ENCODE results near the gene GAS7. TPM values are rescaled to one million over a fixed set of nuclear protein-coding genes. Genes with fewer than 3 reads are reported as not detected.

GAS7 gene
- total and polyA plus RNA-seq, 4 donors: 1.2 to 136 (median 32.3) TPM

DNA sequence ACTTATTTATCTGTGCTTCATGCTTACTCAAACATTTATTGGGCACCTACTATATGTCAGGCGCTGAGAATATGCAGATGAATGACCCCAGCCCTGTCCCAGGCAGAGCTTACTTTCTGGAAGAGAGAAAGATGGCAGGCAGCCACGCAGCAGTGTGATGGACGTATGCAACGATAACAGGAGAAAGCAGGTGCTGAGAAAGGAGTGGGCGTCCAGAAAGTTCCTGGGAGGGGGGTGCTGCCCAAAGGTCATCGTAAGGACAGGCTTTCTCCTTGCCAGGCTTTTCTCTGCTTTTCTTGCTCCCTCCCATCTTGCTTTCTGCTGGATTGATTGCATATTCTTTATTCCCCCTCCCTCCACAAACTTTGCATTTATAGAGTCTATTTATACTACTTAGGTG, 124.5 kb downstream of the GAS7 start:
- no peak for ATAC-seq (ENCODE audit: low FRiP score)
- intact Hi-C loops (cut with DNase I): no loop called here

DNA sequence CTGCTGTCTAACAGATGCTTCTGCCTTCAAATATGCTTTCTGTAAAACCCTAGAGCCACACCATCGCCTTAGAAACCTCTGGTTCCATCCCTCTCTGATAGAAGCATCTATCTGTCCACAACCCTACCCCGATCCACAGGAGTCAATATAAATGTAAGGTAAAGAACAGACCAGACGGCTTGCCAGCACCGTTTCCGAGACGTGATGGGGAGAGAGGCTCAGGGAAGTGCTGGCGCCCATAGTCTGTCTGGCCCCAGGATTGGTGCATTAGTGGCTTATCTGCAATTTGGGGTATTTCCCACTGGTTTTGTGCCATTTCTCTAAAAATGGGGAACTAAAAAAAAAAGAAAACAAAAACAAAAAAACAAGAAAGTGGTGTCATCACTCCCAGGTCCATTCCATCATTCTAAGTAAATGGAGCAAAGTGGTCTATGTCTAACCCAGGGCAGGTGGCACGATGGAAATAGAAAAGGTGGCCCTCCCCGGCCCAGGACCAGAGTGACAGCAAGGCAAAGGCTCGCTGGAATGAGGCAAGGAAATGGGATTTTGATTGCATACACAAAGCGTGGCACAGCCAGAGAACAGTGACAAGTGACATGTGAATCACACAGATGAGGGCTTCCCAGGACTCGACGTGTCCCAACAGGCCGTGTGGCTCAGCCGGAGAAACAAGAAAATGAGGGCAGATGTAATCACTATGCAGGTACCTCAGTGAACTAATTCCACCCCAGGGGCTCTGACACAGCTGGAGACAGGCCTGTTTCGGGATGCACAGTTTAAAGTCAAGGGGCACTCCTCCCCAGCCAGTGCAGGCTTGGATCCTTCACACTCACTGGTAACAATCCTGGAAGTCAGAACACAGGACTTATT, 125.6 kb downstream of the GAS7 start:
- H3K36me3 ChIP-seq (ENCODE audit: control insufficient read depth in 1 of 2, insufficient read depth in 2 of 2, low read length in 1 of 2): no peaks in the 10 kb centered on the region
- H3K27me3 ChIP-seq (ENCODE audit: control insufficient read depth in 1 of 2, insufficient read depth in 2 of 2, low read length in 1 of 2): no peaks in the 10 kb centered on the region
- no peak overlapping the region for H3K4me3 ChIP-seq (ENCODE audit: low read length in 2 of 2)
- intact Hi-C loops (cut with DNase I): no loop called here
- no peak overlapping the region for H3K27ac ChIP-seq (ENCODE audit: low read depth in 1 of 2, low read length in 2 of 2)
- H3K9me3 ChIP-seq (ENCODE audit: control insufficient read depth, low read length): peaks cover 2% of the 10 kb centered on the region
- no peaks in the 10 kb centered on the region for H3K4me1 ChIP-seq (ENCODE audit: control insufficient read depth in 1 of 2, insufficient read depth in 2 of 2, low read length in 2 of 2)
- WGBS, 2 donors: 74 to 86% methylated on average over 16 of the region's 16 CpGs
- ATAC-seq (ENCODE audit: low FRiP score): no peak
- peak in 1 of 2 donors; percentile 65 for DNase-seq

More for the DNA sequence above, 124.5 kb downstream of the GAS7 start:
- H3K9me3 ChIP-seq (ENCODE audit: control insufficient read depth, low read length): peaks cover 2% of the 10 kb centered on the region
- no peak overlapping the region for H3K4me3 ChIP-seq (ENCODE audit: low read length in 2 of 2)
- DNase-seq: peak in 1 of 2 donors; percentile 59
- no peaks in the 10 kb centered on the region for H3K27me3 ChIP-seq (ENCODE audit: control insufficient read depth in 1 of 2, insufficient read depth in 2 of 2, low read length in 1 of 2)
- H3K27ac ChIP-seq (ENCODE audit: low read depth in 1 of 2, low read length in 2 of 2): no peak overlapping the region
- no peaks in the 10 kb centered on the region for H3K36me3 ChIP-seq (ENCODE audit: control insufficient read depth in 1 of 2, insufficient read depth in 2 of 2, low read length in 1 of 2)
- WGBS, 2 donors: 40 to 42% methylated on average over 6 of the region's 6 CpGs
- no peaks in the 10 kb centered on the region for H3K4me1 ChIP-seq (ENCODE audit: control insufficient read depth in 1 of 2, insufficient read depth in 2 of 2, low read length in 2 of 2)

GRCh38 chr17:10072086-10072485, 126.3 kb downstream of the GAS7 start:
- H3K4me3 ChIP-seq (ENCODE audit: low read length in 2 of 2): no peak overlapping the region
- H3K27ac ChIP-seq (ENCODE audit: low read depth in 1 of 2, low read length in 2 of 2): no peak overlapping the region
- DNase-seq: peak in 1 of 2 donors; percentile 5
- WGBS, 2 donors: 98 to 99% methylated on average over 4 of the region's 4 CpGs
- intact Hi-C loops (cut with DNase I): no loop called here
- H3K27me3 ChIP-seq (ENCODE audit: control insufficient read depth in 1 of 2, insufficient read depth in 2 of 2, low read length in 1 of 2): no peaks in the 10 kb centered on the region
- no peaks in the 10 kb centered on the region for H3K9me3 ChIP-seq (ENCODE audit: control insufficient read depth, low read length)
- no peak for ATAC-seq (ENCODE audit: low FRiP score)
- H3K4me1 ChIP-seq (ENCODE audit: control insufficient read depth in 1 of 2, insufficient read depth in 2 of 2, low read length in 2 of 2): no peaks in the 10 kb centered on the region
- H3K36me3 ChIP-seq (ENCODE audit: control insufficient read depth in 1 of 2, insufficient read depth in 2 of 2, low read length in 1 of 2): no peaks in the 10 kb centered on the region

DNA sequence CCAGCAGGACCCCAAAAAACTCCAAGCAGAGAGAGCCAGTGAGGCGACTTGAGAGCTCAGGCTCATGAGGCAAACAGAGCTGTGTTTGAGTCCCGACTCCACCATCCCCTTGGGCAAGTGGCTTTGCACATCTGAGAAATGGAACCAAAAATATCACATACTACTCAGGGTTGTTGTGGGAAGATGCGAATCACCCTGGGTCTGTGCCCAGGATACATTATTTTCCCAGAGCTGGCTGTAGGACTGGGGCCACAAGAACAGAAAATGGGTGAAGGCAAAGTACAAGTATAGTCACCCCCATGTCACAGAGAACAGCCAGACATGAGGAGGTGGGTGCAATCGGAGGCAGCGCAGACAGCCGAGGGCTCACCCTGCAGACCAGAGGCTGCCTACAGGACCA, 127.3 kb downstream of the GAS7 start:
- WGBS, 2 donors: 77 to 80% methylated on average over 6 of the region's 6 CpGs
- Histone ChIP-seq H3K36me3 (ENCODE audit: control insufficient read depth in 1 of 2, insufficient read depth in 2 of 2, low read length in 1 of 2) (no peaks in the 10 kb centered on the region), H3K9me3 (ENCODE audit: control insufficient read depth, low read length) (no peaks in the 10 kb centered on the region), H3K4me1 (ENCODE audit: control insufficient read depth in 1 of 2, insufficient read depth in 2 of 2, low read length in 2 of 2) (no peaks in the 10 kb centered on the region), H3K4me3 (ENCODE audit: low read length in 2 of 2) (no peak overlapping the region), H3K27me3 (ENCODE audit: control insufficient read depth in 1 of 2, insufficient read depth in 2 of 2, low read length in 1 of 2) (no peaks in the 10 kb centered on the region), H3K27ac (ENCODE audit: low read depth in 1 of 2, low read length in 2 of 2) (no peak overlapping the region)
- intact Hi-C loops (cut with DNase I): no loop called here
- no peak for ATAC-seq (ENCODE audit: low FRiP score)
- peak in 1 of 2 donors; percentile 32 for DNase-seq

DNA sequence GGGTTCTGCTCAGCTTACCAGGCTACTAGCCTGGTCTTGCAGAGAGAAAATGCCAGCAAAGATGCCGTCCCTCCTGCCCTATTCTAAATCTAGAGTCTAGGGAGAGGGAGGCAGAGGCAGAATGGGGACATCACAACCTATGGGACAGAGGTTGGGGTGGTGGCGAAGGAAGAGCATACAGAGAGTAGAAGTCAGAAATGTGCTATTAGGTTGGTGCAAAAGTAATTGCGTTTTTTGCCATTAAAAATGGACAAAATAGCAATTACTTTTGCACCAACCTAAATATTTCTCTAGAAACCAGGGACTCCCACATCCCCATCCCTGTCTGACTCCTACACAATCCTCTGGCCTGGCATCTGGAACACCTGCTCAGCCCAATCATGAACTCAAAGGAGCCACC, 127.7 kb downstream of the GAS7 start:
- WGBS, 2 donors: 92% methylated on average over 3 of the region's 3 CpGs
- intact Hi-C loops (cut with DNase I): no loop called here

DNA sequence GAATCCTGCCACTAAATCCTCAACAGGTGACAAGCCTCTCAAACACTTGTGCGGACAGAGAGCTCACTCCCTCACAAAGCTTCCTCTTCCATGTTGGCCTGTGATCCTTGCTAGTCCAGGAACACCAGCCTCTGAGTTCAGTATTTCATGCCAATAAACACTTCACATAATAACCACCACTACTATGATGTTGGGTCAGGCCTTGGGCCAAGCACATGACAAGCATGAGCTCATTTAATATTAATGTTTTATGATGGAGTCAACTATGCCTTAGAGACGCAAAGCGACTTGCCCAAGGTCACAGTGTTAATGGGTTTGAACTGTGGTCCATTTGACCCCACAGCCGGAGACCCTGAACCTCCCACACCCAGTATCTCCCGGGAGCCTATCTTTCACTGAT, 129.1 kb downstream of the GAS7 start:
- intact Hi-C loops (cut with DNase I): no loop called here
- Histone ChIP-seq H3K4me1 (ENCODE audit: control insufficient read depth in 1 of 2, insufficient read depth in 2 of 2, low read length in 2 of 2) (no peaks in the 10 kb centered on the region), H3K9me3 (ENCODE audit: control insufficient read depth, low read length) (no peaks in the 10 kb centered on the region), H3K36me3 (ENCODE audit: control insufficient read depth in 1 of 2, insufficient read depth in 2 of 2, low read length in 1 of 2) (no peaks in the 10 kb centered on the region), H3K4me3 (ENCODE audit: low read length in 2 of 2) (no peak overlapping the region), H3K27me3 (ENCODE audit: control insufficient read depth in 1 of 2, insufficient read depth in 2 of 2, low read length in 1 of 2) (no peaks in the 10 kb centered on the region), H3K27ac (ENCODE audit: low read depth in 1 of 2, low read length in 2 of 2) (no peak overlapping the region)
- DNase-seq (peak; percentile 64), ATAC-seq (ENCODE audit: low FRiP score) (peak; percentile 74)
- WGBS, 2 donors: 36 to 42% methylated on average over 5 of the region's 5 CpGs

More for the DNA sequence above, 127.7 kb downstream of the GAS7 start:
- Histone ChIP-seq H3K27me3 (ENCODE audit: control insufficient read depth in 1 of 2, insufficient read depth in 2 of 2, low read length in 1 of 2) (no peaks in the 10 kb centered on the region), H3K4me1 (ENCODE audit: control insufficient read depth in 1 of 2, insufficient read depth in 2 of 2, low read length in 2 of 2) (no peaks in the 10 kb centered on the region), H3K4me3 (ENCODE audit: low read length in 2 of 2) (no peak overlapping the region), H3K9me3 (ENCODE audit: control insufficient read depth, low read length) (no peaks in the 10 kb centered on the region), H3K36me3 (ENCODE audit: control insufficient read depth in 1 of 2, insufficient read depth in 2 of 2, low read length in 1 of 2) (no peaks in the 10 kb centered on the region), H3K27ac (ENCODE audit: low read depth in 1 of 2, low read length in 2 of 2) (no peak overlapping the region)
- DNase-seq: no peak
- no peak for ATAC-seq (ENCODE audit: low FRiP score)

- H3K9me3 ChIP-seq (ENCODE audit: control insufficient read depth, low read length): no peaks in the 10 kb centered on the region
- H3K4me3 ChIP-seq (ENCODE audit: low read length in 2 of 2): no peak overlapping the region
- H3K36me3 ChIP-seq (ENCODE audit: control insufficient read depth in 1 of 2, insufficient read depth in 2 of 2, low read length in 1 of 2): no peaks in the 10 kb centered on the region
- 92 to 95% methylated on average over 8 of the region's 8 CpGs for WGBS, 2 donors
- no peaks in the 10 kb centered on the region for H3K4me1 ChIP-seq (ENCODE audit: control insufficient read depth in 1 of 2, insufficient read depth in 2 of 2, low read length in 2 of 2)
- no peak overlapping the region for H3K27ac ChIP-seq (ENCODE audit: low read depth in 1 of 2, low read length in 2 of 2)
- ATAC-seq (ENCODE audit: low FRiP score): no peak
- H3K27me3 ChIP-seq (ENCODE audit: control insufficient read depth in 1 of 2, insufficient read depth in 2 of 2, low read length in 1 of 2): no peaks in the 10 kb centered on the region
- intact Hi-C loops (cut with DNase I): no loop called here
- DNase-seq: peak in 1 of 2 donors; percentile 1
Measured at GRCh38 chr17:10067446-10068143, 130.8 kb downstream of the GAS7 start.

- H3K36me3 ChIP-seq (ENCODE audit: control insufficient read depth in 1 of 2, insufficient read depth in 2 of 2, low read length in 1 of 2): no peaks in the 10 kb centered on the region
- H3K9me3 ChIP-seq (ENCODE audit: control insufficient read depth, low read length): no peaks in the 10 kb centered on the region
- H3K4me3 ChIP-seq (ENCODE audit: low read length in 2 of 2): no peak overlapping the region
- H3K27me3 ChIP-seq (ENCODE audit: control insufficient read depth in 1 of 2, insufficient read depth in 2 of 2, low read length in 1 of 2): no peaks in the 10 kb centered on the region
- no peaks in the 10 kb centered on the region for H3K4me1 ChIP-seq (ENCODE audit: control insufficient read depth in 1 of 2, insufficient read depth in 2 of 2, low read length in 2 of 2)
- 98 to 100% methylated on average over 3 of the region's 3 CpGs for WGBS, 2 donors
- no peak for ATAC-seq (ENCODE audit: low FRiP score)
- H3K27ac ChIP-seq (ENCODE audit: low read depth in 1 of 2, low read length in 2 of 2): no peak overlapping the region
- intact Hi-C loops (cut with DNase I): no loop called here
- no peak for DNase-seq
Measured at GRCh38 chr17:10064536-10064935, 133.9 kb downstream of the GAS7 start.

All from aorta (tissue), 5 donors.